Hematopoietic multipotent progenitor cell treated with erythropoietin and hydrocortisone succinate and interleukin-3 and kit ligand, for 6 days (in vitro differentiated cells): Measurements from ENCODE around the gene VWDE.
"Not testable (repeated sequence)": the region's sequence is repeated elsewhere in the genome, so short reads cannot be mapped to it uniquely, and the experiment has no call there.

Experiments used
- DNase-seq: peaks from one replicate; pipeline ENCODE4 v3.0.0-alpha.2; 2015

VWDE gene

DNA sequence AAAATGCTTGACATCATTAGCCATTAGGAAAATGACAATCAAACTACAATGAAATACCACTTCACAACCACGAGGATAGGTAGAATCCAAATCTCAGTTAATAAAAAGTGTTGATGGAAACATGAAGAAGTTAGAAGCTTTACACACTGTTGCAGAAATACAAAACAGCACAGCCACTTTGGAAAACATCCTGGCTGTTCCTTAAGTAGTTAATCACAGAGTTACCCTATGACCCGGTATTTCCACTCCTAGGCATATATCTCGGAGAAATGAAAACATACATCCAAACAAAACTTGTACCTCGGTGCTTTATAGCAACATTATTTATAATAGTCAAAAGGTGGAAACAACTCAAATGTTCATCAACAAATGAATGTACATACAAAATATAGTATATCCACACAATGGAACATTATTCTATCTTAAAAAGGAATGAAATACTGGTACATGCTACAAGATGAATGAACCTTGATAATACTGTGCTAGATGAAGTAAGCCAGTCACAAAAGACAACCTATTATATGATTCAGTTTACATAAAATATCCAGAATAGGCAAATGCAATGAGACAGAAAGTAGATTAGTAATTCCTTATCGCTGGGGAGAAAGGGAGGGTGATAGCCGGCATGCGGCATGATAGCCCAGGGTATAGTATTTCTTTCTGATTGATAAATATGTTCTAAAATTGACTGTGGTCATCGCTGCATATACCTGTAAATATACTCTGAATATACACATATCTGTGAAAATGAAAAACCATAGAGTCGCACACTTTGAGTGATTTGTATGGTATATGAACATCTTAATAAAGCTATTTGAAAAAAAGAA, 1.9 kb downstream of the VWDE start:
- no peak for DNase-seq

DNA sequence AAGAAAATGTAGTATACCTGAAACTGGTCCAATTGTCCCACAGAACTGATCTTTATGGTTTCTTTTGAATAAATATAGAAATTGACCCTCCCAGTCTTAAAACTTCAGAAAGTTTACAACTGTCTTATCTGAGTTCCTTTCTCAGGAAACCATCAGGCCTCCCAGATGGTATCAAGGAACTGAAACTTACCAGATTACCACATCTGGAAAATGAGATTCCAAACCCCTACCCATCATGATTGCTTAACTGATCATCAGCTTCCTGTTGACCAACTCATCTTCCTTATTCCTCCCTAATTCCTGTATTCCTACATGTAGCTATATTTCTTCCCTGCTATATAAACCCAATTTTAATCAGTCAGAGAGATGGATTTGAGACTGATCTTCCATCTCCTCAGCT, 5.5 kb downstream of the VWDE start:
- no peak for DNase-seq

DNA sequence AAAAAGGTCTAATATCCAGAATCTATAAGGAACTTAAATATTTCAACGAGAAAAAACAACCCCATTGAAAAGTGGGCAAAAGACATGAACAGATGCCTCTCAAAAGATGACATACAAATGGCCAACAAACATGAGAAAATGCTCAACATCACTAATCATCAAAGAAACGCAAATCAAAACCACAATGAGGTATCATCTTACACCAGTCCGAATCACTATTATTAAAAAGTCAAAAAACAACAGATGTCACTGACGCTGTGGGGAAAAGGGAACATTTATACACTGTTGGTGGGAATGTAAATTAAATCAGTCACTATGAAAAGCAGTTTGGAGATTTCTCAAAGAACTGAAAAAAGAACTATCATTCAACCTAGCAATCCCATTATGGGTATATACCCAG, 6.0 kb downstream of the VWDE start:
- no peak for DNase-seq

DNA sequence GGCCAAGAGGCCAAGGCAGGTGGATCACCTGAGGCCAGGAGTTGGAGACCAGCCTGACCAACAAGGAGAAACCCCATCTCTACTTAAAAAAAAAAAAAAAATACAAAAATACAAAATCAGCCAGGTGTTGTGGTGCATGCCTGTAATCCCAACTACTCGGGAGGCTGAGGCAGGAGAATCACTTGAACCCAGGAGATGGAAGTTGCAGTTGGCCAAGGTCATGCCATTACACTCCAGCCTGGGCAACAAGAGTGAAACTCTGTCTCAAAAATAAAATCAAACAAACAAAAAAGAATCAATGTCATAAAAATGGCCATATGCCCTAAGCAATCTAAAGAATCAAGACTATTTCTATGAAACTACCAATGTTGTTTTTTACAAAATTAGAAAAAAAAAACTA, 7.0 kb downstream of the VWDE start:
- DNase-seq, result not testable (repeated sequence)

DNA sequence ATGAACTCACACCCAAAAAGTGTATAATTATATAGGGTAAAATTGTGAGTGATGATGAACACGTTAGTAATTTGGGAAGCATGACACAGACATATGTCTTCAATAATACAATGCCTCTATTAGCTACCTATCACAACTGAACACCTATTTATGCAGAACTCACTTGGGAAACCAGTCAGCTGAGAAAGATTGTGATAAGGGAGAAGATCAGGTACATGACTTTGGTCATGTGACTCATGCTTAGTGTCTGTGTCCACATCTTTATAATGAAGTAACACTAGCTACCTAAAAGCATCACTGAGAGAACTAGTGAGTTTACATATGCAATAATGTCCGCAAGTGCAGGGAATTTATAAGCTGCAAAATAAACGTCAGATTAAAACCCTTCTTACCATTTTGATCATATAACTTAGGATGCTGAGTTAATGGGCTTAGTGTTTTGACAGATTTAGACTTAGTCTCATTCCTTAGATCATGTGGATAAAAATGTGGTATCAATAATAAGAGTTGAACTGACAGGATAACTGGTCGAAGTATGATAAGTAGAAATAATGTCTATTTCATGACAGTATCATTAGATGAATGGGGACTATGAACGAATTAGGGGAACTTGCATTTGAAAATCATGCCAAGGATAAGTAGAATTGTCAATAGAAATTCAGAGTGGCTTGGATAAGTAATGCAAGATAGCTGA, 11.6 kb downstream of the VWDE start:
- DNase-seq, result no peak

DNA sequence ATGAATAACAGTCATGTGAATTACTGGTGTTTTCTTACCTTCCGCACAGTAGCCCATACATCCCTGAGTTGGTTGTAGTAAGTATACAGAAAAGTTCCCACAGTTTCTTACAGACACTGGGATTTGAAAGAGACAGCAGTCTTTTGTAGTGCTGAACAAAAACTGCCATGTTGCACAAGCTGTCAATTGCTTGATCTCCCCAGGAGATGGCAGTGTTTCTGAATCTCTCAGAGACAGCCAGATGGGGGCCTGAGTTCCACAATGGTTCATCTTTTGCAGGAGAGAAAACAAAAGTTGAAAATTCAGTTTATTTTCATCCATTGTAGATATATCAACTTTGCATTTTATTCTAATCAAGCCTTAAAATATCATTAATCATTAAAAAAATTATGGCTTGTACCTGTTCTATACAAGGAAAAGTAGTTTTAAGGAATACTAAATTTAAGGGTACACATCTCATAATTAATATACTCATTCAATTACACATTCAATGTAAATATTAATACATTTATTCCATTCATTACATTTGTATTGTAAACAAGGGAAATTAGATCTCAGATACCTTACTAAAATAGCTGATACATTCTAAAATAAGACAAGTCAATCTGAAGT, 14.5 kb downstream of the VWDE start:
- peak; percentile 89 for DNase-seq

DNA sequence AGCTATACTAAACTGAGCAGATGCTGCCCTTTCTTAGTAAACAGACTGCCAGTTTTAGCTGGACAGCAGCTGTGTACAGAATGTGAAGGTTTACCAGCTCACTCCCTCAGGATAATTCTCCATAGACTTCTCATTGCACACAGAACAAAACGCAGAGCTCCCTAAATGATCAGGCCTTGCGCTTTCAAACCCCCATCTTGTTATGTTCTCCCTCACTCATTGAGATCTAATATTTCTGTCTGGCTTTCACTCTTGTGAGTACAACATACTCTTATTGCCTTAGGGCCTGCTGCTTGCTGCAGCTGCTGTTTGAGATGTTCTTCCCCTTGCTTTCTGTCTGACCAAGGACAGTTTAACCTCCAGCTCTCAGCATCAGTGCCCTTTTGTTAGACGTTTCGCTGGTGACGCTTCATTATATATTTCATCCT, 17.3 kb downstream of the VWDE start:
- no peak for DNase-seq

DNA sequence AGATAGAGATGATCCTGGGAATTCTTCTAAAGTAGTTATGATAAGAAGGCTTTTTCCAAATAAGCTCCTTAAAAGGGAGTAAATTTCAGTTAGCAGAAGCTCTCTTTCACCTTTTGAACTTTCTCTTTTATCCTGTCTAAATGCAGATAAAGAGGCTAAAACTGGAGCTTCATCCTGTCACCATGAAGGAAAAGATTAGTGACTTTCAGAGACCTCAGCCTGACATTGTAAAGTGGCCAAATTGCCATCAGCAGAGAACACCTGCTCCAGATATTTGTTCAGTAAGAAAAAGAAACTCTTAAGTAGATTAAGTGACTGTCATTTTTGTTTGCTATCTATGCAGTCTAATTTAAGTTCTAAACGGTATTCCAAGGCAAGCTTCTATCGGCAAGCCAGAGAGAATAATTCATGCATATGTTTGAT, 18.3 kb downstream of the VWDE start:
- DNase-seq, result peak; percentile 38

DNA sequence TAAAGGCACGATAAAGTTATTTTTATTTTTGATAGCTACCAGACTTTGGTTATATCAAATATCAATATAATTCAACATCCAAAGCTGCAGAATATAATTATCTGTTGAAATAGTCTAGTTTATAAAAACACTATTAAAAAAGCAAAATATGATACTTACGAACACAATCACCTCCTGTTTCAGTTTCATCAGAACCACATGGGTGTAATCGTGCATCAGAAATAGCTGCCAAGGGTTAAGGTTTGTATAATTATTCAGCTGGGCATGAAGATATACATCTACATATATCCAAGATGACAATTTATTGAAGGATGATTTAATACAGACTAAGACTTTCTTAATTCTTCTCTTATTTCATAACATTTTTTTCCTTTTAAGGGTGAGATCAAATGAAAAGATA, 20.3 kb downstream of the VWDE start:
- no peak for DNase-seq

DNA sequence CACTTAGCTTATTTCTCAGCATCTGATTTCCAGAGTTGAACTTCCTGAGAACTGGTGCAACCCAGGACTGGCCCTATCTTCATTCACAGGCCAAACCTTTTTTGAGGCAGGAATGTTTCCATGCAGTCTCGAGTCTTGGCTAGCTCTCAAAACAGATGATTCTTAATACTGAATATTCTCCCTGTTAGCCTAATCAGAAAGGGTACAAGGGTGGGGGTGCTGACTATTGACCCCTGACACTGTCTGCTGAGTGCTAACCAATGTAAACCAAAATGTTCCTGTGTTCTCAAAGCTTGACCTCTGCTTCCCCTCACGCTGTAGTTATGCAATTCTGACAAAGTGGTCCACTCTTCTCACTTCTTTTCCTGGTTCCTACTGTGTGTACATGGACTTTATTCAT, 25.3 kb downstream of the VWDE start:
- DNase-seq, result no peak

DNA sequence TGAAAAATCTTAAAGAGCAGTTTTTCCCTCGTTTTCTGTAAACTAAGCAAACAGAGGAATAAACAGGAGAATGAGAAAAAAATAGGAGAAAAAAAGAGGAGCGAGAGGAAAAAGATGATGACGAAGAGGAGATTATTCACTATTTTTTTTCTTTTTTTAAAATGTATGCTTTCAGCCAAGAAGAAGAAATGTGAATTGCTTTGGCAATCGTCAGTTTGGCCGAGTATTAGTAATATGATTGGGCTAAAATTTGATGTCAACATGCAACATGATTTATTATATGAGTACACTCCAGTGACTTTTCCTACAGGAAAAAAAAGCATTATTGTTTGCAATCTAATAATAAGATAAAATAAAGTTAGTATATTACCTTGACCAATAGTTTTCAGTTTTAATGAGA, 26.3 kb downstream of the VWDE start:
- DNase-seq, result no peak

DNA sequence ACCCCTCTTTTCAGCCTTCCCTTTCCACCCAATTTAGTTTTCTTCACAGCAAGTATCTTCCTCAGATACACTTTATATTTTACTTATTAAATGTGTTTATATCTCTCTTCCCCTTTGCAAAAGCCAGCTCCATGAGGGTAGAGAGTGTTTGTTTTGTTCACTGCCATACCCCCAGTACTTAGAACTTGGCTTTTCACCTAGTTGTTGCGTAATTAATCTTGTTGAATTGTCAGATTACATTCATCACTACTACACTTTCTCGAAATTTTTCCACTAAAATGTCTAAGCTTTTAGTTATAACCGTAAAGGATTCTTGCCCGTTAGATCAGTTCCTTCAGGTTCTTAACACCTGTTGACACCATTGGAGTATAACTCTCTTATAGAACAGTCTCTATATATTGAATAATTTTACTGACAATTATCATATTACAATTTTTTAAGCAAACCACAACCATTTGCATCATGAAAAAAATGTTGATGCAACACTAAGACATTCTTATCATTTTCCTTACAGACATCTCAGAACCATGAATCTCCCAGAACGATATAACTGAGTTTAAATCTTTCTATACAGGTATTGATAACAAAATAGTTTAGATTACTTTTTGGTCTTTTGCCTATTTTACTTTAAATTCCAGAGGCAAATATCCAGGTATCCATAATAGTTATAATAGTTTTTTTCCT, 29.9 kb downstream of the VWDE start:
- DNase-seq, result no peak

DNA sequence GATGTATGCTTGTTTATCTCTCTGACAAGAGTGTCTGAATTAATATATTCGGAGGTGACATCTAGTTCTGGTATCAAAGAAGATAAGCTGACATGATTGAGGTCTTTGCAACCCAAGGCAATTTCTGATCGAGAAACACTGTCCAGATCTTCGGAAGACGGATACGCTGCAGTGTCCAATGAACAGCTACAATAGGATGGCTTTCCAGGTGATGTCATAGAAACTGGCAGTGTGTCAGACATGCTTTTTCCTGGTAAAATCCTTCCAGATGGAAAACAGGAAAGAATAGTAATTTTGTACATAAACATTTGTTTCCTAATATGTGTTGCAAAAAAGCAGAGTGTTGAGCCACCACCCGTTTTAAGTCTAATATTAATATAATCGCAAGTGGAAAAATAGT, 33.4 kb downstream of the VWDE start:
- DNase-seq, result no peak

DNA sequence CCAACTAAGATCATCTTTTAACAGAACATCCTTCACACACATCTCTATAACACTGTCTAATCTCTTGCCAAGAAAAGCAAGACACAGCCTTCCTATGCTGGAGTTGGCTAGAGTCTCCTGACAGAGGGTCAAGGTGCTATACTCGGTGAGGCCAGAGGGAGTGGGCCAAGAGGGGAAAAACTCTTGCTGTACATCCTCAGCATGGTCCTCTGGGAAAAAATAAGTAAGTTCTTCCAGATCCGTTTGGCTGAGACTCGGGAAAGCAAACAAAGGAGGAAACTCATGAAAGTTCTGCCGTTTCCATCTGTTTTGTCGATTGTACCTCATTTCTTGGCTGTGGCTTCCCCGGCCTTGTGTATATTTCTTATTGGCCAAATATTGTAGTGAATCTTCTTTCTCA, 33.9 kb downstream of the VWDE start:
- DNase-seq, result no peak

DNA sequence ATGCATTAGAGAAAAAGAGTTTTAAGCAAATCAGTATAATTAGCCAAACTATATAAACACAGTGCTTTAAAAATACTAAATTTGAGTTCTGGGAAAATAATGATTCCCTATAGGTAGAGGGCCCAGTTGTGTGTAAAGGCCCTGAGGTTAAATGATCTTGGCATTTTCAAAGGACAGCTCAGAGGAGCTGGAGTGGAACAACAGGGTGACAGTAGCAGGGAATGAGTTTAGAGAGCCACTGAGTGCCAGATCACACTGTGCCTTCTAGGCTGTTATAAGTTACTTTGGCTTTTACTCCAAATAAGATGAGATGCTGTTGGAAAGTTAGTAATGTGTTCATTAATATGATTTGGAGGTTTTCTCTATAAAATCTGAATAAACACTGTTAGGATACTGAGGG, 34.6 kb downstream of the VWDE start:
- no peak for DNase-seq

DNA sequence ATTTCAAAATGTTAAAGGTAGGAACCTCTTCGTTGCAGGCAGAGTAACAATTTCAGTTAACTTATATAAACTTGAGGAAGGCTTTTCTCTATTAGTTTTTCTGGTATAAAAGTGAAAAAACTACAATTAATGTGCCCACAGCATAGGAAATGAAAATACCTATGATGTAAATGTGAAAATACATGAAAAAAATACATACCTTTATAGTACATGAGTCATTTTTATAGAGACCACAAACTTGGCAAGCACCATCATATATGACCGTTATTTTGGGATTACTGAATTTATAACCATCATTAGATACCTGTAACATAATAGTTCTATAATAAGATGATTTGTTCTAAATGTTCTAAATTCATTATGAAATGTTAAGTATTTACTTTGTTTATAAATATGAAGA, 42.7 kb downstream of the VWDE start:
- no peak for DNase-seq

DNA sequence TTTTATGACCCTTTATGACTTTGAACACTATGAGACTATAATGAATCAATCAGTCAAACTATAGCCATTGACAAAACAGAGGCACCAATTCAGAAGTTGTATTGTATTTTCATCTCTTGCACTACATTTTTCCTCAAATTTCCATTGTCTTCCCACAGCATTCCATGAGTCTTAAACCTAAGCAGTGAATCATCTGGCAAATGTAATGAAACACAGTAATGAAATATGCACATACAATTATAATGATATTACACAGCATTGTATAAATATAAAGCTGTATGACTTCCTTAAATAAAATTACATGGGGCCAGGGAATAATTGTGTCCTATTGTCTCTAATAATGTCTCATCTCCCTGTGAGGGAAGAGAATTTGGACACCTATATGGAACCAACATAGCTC, 45.0 kb downstream of the VWDE start:
- no peak for DNase-seq

DNA sequence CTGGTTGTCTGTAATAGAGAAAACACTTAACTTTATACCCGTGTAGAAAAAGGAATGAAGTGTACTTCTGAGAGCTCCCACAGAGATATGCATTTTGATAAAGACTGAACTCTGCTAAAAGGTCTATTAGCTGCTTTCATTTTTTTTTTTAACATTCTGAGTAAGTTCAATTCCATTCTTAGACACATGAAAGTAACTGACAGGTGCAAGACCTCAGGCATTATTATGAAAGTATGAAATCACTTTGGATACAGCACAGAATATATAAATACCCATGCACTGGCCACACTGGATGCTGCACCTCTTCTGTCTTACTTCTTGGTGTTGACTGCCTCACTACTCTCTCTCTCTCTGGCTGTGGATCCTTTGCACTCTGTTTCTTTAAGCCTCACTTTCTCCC, 46.2 kb downstream of the VWDE start:
- DNase-seq, result no peak

DNA sequence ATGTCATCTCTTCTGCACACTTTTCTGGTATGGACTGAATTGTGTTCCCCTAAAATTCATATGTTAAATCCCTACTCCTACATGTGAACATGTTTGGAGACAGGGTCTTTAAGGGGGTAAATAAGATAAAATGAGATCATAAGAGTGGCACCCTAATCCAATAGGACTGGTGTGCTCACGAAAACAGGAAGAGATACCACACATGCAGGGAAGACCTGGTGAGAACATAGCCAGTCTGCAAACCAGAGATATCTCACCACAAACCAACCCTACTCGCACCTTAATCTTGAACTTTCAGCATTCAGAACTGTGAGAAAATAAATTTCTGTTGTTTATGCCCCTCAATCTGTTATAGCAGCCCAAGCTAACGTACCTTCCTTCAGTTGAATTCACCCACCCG, 51.8 kb downstream of the VWDE start:
- DNase-seq, result peak; percentile 88

DNA sequence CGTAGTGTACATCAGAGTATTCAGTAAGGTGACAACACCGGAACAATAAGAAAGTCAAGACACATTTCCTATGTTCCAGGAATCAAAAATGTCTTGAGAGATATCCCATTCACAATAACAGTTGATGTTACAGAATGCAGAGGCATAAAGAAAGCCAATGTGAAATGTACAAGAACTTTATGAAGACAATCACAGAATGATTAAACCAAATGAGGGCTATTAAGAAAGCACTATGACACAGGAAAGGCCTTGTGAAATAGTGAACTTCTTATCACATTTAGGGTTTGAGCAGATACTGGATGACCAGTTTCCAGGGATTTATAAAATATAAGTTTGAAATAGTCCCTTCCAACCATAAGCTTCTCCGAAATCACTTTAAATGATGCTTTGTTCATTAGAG, 52.7 kb downstream of the VWDE start:
- peak; percentile 16 for DNase-seq

DNA sequence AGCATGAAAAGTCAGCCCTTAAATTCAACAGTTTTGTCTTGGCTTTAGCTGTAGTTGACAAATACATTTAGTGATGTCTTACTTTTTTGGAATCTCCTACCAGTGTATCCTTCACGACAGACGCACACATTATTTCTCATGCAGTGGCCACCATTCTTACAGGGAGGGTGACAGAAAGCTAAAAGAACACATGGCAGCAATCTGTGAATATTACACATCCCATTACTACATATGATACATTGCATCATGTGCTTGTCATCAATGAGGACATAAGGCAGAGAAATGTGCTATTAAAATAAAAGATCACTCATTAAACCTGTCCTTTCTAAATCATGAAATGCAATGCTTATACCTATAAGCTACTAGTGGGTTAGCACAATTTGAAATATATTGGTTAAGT, 66.6 kb downstream of the VWDE start:
- DNase-seq, result no peak

DNA sequence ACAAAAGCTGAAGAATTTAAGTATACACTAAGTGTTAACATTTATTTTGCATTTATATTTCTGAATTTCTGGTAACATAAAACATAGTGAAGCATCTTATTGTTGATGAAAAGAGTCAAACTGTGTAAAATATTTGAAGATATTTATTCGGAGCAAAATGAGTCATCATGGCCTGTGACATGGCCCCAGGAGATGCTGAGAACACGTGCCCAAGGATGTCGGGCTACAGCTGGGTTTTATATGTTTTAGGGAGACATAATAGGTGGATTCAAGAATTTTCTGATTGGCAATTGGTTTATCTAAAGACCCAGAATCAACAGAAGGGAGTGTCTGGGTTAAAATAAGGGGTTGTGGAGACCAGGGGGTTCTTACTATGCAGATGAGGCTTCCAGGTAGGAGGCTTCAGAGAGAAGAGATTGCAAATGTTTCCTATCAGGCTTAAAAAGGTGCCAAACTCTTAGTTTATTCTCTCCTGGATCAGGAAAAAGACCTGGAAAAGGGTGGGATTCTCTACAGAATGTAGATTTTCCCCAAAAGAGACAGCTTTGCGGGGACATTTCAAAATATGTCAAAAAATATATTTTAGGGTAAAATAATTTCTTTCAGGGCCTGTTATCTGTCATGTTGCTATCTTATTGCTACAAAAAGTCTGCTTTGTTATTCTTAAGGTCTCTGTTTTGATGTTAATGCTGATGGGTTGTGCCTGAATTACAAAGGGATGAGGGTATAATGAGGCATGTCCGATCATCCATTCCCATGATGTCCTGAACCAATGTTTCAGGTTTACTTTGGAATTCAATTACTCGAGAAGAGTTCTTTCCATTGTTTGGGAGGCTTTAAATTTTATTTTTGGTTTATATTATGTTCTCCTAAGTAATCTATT, 74.5 kb downstream of the VWDE start:
- peak; percentile 3 for DNase-seq

DNA sequence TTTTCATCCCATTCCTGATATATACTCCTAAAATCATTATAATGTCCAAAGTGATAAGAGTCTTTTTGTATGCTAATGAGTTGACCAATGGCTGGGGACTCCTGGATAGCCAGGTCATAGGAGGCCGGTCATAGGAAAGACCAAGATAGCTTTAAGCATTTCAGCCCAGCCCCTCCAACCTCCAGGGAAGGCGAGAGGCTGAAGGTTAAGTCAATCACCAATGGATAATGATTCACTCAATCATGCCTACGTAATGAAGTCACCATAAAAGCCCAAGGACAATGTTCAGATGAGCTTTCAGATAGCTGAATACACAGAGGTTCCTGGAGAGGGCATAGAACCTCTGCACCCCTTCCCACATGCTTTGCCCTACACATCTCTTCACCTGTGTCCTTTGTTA, 75.7 kb downstream of the VWDE start:
- no peak for DNase-seq
